Smooth muscle cell (in vitro differentiated cells): Measurements from ENCODE around the gene CD1E. TPM values are rescaled to one million over a fixed set of nuclear protein-coding genes. Genes with fewer than 3 reads are reported as not detected.
"Not testable (repeated sequence)": the region's sequence is repeated elsewhere in the genome, so short reads cannot be mapped to it uniquely, and the experiment has no call there.

Experiments
- DNase-seq: peaks from one replicate; lab custom pipeline; 2025; ENCODE audit not compliant: unreplicated experiment; lab: John Stamatoyannopoulos, UW
- H2AFZ ChIP-seq: fragments of 200-600 bp; sonication (generic); 2 replicates; pipeline ENCODE4 v1.6.0; 2016; ENCODE audit warnings: antibody characterized with exemption, low read depth, mild to moderate bottlenecking
- H3F3A ChIP-seq: fragments of 200-600 bp; sonication (generic); 2 replicates; pipeline ENCODE4 v1.6.0; 2017; ENCODE audit warnings: antibody characterized with exemption, low read depth
- H3K27ac ChIP-seq: fragments of 200-600 bp; sonication (generic); 2 replicates; pipeline ENCODE4 v1.5.1; 2016; ENCODE audit warnings: low read depth, mild to moderate bottlenecking
- H3K27me3 ChIP-seq: fragments of 200-600 bp; sonication (generic); 2 replicates; pipeline ENCODE4 v1.6.1; 2016; ENCODE audit warnings: low read depth, mild to moderate bottlenecking
- H3K36me3 ChIP-seq: fragments of 200-600 bp; sonication (generic); 2 replicates; pipeline ENCODE4 v1.5.1; 2016; ENCODE audit warnings: low read depth
- H3K4me1 ChIP-seq: fragments of 200-600 bp; sonication (generic); 2 replicates; pipeline ENCODE4 v1.5.1; 2016; ENCODE audit warnings: low read depth
- H3K4me2 ChIP-seq: fragments of 200-600 bp; sonication (generic); 2 replicates; pipeline ENCODE4 v1.6.0; 2016; ENCODE audit warnings: mild to moderate bottlenecking
- H3K4me3 ChIP-seq: fragments of 200-600 bp; sonication (generic); 2 replicates; pipeline ENCODE4 v1.5.1; 2016; ENCODE audit warnings: mild to moderate bottlenecking
- H3K79me2 ChIP-seq: fragments of 200-600 bp; sonication (generic); 2 replicates; pipeline ENCODE4 v1.6.0; 2016; ENCODE audit warnings: low read depth, mild to moderate bottlenecking
- H3K9ac ChIP-seq: fragments of 200-600 bp; sonication (generic); 2 replicates; pipeline ENCODE4 v1.6.0; 2016; ENCODE audit warnings: low read depth
- H3K9me3 ChIP-seq: fragments of 200-600 bp; sonication (generic); replicated peaks from 2 replicates; pipeline ENCODE4 v1.5.1; 2016; ENCODE audit warnings: low read depth
- H4K20me1 ChIP-seq: fragments of 200-600 bp; sonication (generic); 2 replicates; pipeline ENCODE4 v1.6.0; 2016; ENCODE audit warnings: low read depth
- CTCF ChIP-seq: fragments of 200-600 bp; sonication (generic); IDR thresholded peaks from 2 replicates; pipeline ENCODE4 v1.5.1; 2017; ENCODE audit warnings: borderline replicate concordance, mild to moderate bottlenecking, antibody characterized with exemption; ENCODE audit not compliant: insufficient read depth, poor library complexity, severe bottlenecking
- WGBS: methylation state at CpG from one replicate; pipeline ENCODE4 v1.1.7; 2016; ENCODE audit warnings: low lambda C conversion rate; 5-methylcytosine and 5-hydroxymethylcytosine counted together
- polyA plus RNA-seq: library from polyadenylated mRNA; unstranded; fragments of >200 nt; fragmentation: Nextera tagmentation; extraction: Ambion mirVana; gene quantifications from 2 replicates; pipeline ENCODE4 v1.2.1, GENCODE V29; 2016
- total RNA-seq: library from RNA; depleted of rRNA; stranded (reverse); fragments of >200 nt; gene quantifications from 2 replicates; pipeline ENCODE4 v1.2.3, GENCODE V29; 2014

CD1E gene
- total and polyA plus RNA-seq, 2 experiments from 2014 or later: not detected

DNA sequence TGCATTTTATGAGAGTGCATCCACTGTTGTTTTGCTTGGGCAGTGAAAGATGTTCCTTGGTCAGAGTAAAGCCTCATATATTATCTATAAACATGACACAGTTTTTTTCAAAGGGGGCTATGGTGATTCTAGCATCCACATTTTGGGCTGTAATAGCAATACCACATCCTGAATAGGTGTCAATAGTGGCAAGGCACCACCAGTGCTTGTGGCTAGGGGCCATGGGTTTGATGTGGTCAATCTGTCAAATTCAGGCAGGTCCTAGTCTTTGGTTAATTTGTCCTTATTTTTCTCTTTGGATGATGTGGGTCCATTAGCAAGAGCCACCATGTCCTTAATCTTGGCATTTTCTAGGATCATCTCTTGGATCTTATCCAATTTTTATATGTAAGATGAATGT lies 13.1 kb downstream of the CD1E start:
- Histone ChIP-seq H3K36me3 (no peaks in the 10 kb centered on the region), H3K9me3 (no peaks in the 10 kb centered on the region), H3K79me2 (no peaks in the 10 kb centered on the region), H3K9ac (no peak overlapping the region), H3K4me3 (no peak overlapping the region), H3F3A (no peaks in the 10 kb centered on the region), H4K20me1 (no peaks in the 10 kb centered on the region), H3K27ac (no peak overlapping the region), H3K27me3 (no peaks in the 10 kb centered on the region), H3K4me2 (no peak overlapping the region), H3K4me1 (no peaks in the 10 kb centered on the region), H2AFZ (no peak overlapping the region)
- DNase-seq: no peak
- TF ChIP-seq CTCF: no peak

DNA sequence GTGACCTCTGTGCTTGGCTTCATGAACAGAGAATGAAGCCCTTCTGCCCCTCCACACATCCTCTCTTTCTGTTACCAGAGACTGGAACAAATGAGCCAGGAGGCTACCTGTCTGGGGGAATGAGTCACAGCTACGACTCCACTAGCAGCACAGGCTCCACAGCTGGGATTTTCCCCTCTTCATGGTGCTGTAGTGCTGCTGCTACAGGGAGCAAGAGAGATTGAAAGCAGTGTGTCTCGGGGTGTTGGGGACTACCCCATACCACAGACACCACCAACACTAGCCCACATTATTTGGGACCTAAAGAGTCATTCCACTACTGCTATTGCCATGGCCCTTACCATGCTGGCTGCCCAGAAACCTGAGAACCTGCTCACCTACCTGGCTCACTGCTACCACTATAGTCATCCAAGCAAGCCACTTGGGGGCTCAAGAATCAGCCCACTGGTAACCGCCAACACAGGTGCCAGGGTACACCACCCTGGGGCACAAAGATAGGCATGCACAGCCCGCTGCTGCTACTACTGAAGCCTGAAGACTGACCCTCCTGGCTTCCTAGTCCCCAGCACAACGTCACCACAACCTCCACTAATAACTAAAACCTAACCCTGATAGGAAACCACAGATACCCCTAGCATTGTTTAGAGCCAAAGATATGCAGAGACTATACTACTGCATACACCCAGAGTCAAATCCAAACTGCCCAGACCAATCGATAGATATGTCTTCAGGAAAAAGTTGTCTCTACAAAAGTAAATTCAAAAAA lies 17.7 kb downstream of the CD1E start:
- H3F3A ChIP-seq: no peaks in the 10 kb centered on the region
- no peak overlapping the region for H3K4me3 ChIP-seq
- H3K27ac ChIP-seq: no peak overlapping the region
- no peak overlapping the region for H3K4me2 ChIP-seq
- H3K9me3 ChIP-seq: no peaks in the 10 kb centered on the region
- H3K27me3 ChIP-seq: no peaks in the 10 kb centered on the region
- H2AFZ ChIP-seq: no peak overlapping the region
- 76% methylated on average over 6 of the region's 6 CpGs for WGBS
- no peak for DNase-seq
- no peak for TF ChIP-seq CTCF
- no peaks in the 10 kb centered on the region for H3K79me2 ChIP-seq
- H3K36me3 ChIP-seq: no peaks in the 10 kb centered on the region
- H4K20me1 ChIP-seq: no peaks in the 10 kb centered on the region
- H3K4me1 ChIP-seq: no peaks in the 10 kb centered on the region
- H3K9ac ChIP-seq: no peak overlapping the region

DNA sequence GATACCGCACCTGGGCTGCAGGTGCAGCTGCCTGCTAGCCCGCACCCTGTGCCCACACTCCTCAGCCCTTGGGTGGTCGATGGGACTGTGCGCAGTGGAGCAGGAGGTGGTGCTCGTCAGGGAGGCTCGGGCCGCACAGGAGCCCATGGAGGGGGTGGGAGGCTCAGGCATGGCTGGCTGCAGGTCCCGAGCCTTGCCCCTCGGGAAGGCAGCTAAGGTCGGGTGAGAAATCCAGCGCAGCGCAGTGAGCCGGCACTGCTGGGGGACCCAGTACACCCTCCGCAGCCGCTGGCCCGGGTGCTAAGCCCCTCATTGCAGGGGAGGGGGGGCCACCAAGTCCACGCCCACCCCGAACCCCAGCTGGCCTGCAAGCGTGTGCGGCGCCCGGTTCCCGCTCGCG lies 20.4 kb downstream of the CD1E start:
- not testable (repeated sequence) for H3F3A ChIP-seq, H3K4me3 ChIP-seq, H3K9ac ChIP-seq, H4K20me1 ChIP-seq, H3K27me3 ChIP-seq, DNase-seq, H3K27ac ChIP-seq, H2AFZ ChIP-seq, H3K9me3 ChIP-seq, H3K4me2 ChIP-seq, H3K4me1 ChIP-seq, H3K36me3 ChIP-seq, H3K79me2 ChIP-seq
- 92% methylated on average over 22 of the region's 25 CpGs for WGBS

GRCh38 chr1:158374860-158375259 lies 21.2 kb downstream of the CD1E start:
- no peaks in the 10 kb centered on the region for H3F3A ChIP-seq
- 77% methylated on average over 1 of the region's 1 CpG for WGBS
- DNase-seq: no peak
- no peak overlapping the region for H3K4me2 ChIP-seq
- no peaks in the 10 kb centered on the region for H3K4me1 ChIP-seq
- no peaks in the 10 kb centered on the region for H3K9me3 ChIP-seq
- TF ChIP-seq CTCF: no peak
- H3K9ac ChIP-seq: no peak overlapping the region
- no peak overlapping the region for H2AFZ ChIP-seq
- no peaks in the 10 kb centered on the region for H4K20me1 ChIP-seq
- no peaks in the 10 kb centered on the region for H3K79me2 ChIP-seq
- no peak overlapping the region for H3K4me3 ChIP-seq
- no peaks in the 10 kb centered on the region for H3K27me3 ChIP-seq
- H3K36me3 ChIP-seq: no peaks in the 10 kb centered on the region
- H3K27ac ChIP-seq: no peak overlapping the region
